GM12874 (cell line): ENCODE results near the gene PACS2.

ENCODE experiments used
- CTCF ChIP-seq: IDR thresholded peaks from 2 replicates; pipeline ENCODE4 v1.5.1; 2011; ENCODE audit warnings: low read depth, mild to moderate bottlenecking, control low read depth, low read length, moderate library complexity; ENCODE audit not compliant: insufficient read depth

Gene PACS2

DNA sequence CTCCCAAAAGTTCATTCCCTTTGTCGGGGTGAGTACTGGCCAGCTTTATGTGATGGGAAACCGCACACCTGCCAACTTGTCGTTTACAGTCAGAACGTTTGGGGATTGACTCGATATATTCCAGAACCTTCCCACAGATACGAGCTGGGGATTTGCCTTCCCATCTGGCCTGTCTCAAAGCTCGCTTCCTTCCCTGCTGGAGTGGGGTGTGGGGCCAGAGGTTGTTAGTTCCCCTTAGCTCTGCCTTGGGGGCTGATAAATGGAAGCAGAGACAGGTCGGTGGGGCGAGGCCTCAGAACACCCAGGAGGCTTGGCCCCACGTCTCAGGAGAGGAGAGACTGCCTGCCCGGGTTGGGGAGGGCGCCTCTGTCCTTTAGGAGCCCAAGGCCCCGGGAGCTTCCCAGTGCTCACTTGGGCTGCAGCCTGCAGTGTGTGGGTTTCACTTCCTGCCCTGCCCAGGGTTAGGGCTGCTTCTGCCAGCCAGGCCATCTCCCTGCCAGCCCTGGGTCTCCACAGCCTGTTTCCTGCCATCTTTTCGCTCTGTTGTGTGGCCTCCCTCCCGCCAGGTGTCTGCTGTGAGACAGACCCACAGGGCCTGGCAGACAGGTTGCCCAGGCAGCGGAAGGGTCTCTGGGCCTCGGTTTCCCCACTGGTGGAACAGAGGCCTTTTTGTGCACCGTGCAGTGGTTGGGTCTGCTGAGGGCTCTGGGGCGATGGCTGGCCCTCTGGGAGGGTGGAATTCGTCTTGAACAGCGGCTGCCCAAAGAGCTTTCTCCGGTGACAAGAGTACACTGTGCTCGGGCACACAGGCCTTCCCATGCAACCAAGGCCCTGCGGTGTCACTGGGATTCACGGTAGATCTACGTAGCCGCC lies 75.7 kb downstream of the PACS2 start:
- TF ChIP-seq CTCF, result no peak

- no peak for TF ChIP-seq CTCF
Measured at GRCh38 chr14:105390849-105391500, 76.4 kb downstream of the PACS2 start.

DNA sequence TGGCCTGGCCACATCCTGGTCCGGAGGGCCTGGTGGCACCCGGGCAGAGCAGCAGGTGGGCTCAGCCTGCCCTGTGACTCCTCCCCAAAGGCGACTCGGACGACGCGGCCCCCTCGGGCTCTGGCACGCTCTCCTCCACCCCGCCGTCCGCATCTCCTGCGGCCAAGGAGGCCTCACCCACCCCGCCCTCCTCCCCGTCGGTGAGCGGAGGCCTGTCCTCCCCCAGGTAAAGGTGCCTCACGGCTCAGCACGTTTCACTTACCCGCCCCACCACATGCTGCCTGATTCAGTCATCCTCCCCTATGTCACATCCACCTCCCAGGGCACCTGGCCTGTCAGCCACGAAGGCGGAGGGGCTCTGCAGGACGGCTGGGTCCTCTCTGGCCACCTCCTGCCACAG lies 77.0 kb downstream of the PACS2 start:
- no peak for TF ChIP-seq CTCF

DNA sequence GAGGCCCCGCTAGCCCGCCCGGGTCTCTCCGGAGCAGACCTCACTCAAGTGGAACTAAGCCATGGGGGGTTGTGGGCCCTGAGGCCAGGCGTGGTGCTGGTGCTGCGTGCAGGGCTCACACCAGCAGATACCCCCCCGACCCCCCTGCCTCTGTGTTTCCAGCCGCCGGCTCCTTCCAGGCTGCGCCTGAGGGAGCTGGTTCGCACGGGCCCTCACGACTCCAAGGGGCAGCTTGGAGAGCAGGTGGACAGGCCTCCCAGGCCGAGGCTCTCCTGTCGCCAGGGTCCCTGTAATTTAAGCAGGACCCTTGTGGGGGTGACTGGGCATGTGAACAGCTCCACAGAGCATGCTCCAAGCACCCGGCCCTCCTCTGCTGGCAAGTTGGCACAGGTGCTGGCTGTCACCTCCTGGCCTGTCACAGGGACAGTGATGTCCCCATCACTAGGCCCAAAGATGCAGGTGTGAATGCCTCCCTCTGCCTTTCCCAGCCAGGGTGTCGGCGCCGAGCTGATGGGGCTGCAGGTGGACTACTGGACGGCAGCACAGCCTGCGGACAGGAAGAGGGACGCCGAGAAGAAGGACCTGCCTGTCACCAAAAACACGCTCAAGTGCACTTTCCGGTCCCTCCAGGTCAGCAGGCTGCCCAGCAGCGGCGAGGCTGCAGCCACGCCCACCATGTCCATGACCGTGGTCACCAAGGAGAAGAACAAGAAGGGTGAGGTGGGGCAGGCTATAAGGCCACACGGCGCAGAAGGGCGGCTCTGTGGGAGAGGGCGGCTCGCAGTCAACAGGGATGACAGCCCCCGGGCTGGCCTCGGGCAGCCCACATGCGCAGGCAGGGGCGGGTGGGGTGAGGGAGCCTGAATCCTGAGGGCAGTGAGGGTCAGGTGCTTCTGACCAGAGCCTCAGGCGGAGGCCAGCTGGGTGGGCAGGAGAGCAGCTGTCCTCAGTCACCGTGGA lies 77.9 kb downstream of the PACS2 start:
- no peak for TF ChIP-seq CTCF

GRCh38 chr14:105393151-105393550 lies 78.6 kb downstream of the PACS2 start:
- TF ChIP-seq CTCF, result no peak

- no peak for TF ChIP-seq CTCF
Measured at GRCh38 chr14:105394714-105395537, 80.4 kb downstream of the PACS2 start.

DNA sequence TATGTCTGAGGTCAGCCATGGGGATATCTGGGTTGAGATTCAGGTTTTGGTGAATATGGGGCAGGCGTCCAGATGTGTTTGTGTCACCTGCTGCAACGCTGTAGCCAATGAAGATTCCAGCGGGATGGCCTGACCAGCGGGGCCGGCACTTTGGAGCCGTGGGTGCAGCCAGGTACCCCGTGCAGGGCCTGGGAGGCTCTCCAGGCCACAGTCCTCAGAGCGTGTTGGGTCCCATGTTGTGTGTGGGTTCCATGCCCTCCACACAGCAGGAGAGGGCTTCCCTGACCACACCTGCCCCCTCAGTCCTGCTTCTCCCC lies 80.9 kb downstream of the PACS2 start:
- no peak for TF ChIP-seq CTCF
